ENCODE measurements around the gene SPATA45.

Gene SPATA45

GRCh38 chr1:212828395-212828794 lies 19.1 kb downstream of the SPATA45 start:
- DNase-seq (ENCODE audit: low spot score): no peak
- in situ Hi-C loops (cut with MboI; ENCODE audit: low pct_unique_long_range_greater_than_20kb, low sequenced_read_pairs, unreplicated experiment): no loop called here
- TF ChIP-seq, protein P1, sequence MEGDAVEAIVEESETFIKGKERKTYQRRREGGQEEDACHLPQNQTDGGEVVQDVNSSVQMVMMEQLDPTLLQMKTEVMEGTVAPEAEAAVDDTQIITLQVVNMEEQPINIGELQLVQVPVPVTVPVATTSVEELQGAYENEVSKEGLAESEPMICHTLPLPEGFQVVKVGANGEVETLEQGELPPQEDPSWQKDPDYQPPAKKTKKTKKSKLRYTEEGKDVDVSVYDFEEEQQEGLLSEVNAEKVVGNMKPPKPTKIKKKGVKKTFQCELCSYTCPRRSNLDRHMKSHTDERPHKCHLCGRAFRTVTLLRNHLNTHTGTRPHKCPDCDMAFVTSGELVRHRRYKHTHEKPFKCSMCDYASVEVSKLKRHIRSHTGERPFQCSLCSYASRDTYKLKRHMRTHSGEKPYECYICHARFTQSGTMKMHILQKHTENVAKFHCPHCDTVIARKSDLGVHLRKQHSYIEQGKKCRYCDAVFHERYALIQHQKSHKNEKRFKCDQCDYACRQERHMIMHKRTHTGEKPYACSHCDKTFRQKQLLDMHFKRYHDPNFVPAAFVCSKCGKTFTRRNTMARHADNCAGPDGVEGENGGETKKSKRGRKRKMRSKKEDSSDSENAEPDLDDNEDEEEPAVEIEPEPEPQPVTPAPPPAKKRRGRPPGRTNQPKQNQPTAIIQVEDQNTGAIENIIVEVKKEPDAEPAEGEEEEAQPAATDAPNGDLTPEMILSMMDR (IDR thresholded peaks at IDR 0.05; ENCODE audit: extremely low read depth, insufficient read depth, missing control alignments): no peak

DNA sequence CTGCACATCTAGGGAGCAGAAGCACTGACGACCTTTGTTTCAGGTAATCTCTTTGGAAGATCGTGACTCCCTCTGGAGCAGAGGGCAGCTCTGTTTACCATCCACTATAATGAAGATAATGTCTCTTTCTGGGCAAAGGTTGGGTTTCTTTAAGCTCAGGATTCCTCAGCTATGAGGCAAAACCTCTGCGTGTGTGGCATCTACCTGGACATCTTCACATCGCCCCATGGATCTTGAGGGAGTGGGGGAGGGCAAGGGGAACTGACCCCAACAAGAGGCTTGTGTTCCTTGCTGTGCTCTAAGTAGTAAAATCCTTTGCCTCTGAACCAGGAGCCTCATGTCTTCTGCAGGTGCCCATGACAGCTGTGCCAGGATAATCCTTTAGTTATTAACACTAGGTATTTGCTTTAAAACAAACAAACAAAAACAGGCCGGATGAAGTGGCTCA lies 19.6 kb downstream of the SPATA45 start:
- TF ChIP-seq, protein P1 (IDR thresholded peaks at IDR 0.05; ENCODE audit: extremely low read depth, insufficient read depth, missing control alignments): no peak
- DNase-seq (ENCODE audit: low spot score): no peak
- in situ Hi-C loops (cut with MboI; ENCODE audit: low pct_unique_long_range_greater_than_20kb, low sequenced_read_pairs, unreplicated experiment): no loop called here

DNA sequence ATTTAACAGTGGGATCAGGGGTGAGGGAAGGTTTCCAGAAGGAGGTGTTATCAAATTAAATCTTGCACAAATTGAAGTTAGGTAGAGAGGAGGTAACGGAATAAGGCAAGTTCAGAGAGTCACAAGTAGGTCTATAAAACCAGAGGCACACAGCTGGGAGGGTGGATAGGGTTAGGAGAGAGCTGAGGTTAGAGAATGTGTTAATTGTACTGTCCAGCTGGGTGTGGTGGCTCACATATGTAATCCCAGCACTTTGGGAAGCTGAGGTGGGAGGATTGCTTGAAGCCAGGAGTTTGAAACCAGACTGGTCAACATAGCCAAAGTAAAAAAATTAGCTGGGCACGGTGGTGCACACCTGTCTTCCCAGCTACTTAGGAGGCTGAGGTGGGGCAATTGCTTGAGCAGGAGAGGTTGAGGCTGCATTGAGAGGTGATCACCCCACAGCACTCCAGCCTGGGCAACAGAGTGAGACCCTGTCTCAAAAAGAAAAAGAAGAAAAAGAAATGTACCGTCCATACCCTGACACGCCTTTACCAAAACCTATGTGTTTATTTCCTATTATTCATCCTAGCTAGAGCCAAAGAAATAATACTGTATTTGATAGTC lies 20.2 kb downstream of the SPATA45 start:
- in situ Hi-C loops (cut with MboI; ENCODE audit: low pct_unique_long_range_greater_than_20kb, low sequenced_read_pairs, unreplicated experiment): no loop called here
- TF ChIP-seq, protein P1 (IDR thresholded peaks at IDR 0.05; ENCODE audit: extremely low read depth, insufficient read depth, missing control alignments): no peak
- no peak for DNase-seq (ENCODE audit: low spot score)

GRCh38 chr1:212825798-212826452 lies 21.5 kb downstream of the SPATA45 start:
- TF ChIP-seq, protein P1 (IDR thresholded peaks at IDR 0.05; ENCODE audit: extremely low read depth, insufficient read depth, missing control alignments): no peak
- in situ Hi-C loops (cut with MboI; ENCODE audit: low pct_unique_long_range_greater_than_20kb, low sequenced_read_pairs, unreplicated experiment): no loop called here
- no peak for DNase-seq (ENCODE audit: low spot score)

DNA sequence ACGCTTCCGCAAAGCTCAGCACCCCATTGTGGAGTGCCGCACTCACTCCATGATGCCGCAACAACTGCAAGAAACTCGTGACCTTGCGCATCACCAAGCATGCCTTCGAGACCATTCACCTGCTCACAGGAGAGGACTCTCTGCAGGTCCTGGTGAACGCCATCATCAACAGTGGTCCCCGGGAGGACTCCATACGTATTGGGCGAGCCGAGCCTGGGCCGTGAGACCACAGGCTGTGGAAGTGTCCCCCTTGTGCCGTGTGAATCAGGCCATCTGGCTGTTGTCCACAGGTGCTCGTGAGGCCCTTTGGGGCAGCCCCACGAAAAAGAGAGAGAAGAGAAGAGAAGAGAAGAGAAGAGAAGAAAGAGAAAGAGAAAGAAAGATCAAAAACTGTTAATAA lies 23.2 kb downstream of the SPATA45 start:
- TF ChIP-seq, protein P1 (IDR thresholded peaks at IDR 0.05; ENCODE audit: extremely low read depth, insufficient read depth, missing control alignments): no peak
- in situ Hi-C loops (cut with MboI; ENCODE audit: low pct_unique_long_range_greater_than_20kb, low sequenced_read_pairs, unreplicated experiment): no loop called here
- DNase-seq (ENCODE audit: low spot score): no peak

DNA sequence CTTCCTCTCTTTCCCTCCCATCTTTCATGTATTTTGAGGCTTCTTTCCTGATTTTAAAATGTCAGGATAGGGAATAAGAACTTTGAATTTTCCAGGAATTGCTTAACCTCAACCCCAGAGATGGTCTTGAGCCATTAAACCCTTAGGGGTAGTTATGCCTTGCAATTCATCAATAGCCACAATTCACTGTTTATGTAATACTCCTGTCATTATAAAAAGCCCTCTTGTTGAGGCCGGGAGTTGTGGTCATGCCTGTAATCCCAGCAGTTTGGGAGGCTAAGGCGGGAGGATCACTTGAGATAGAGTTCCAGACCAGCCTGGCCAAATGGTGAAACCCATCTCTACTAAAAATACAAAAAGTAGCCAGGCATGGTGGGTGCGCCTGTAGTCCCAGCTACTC lies 24.5 kb downstream of the SPATA45 start:
- in situ Hi-C loops (cut with MboI; ENCODE audit: low pct_unique_long_range_greater_than_20kb, low sequenced_read_pairs, unreplicated experiment): no loop called here
- no peak for DNase-seq (ENCODE audit: low spot score)
- TF ChIP-seq, protein P1 (IDR thresholded peaks at IDR 0.05; ENCODE audit: extremely low read depth, insufficient read depth, missing control alignments): no peak

All from GM13977 (cell line).